HL-60/S4 treated with phorbol 12-myristate 13-acetate at 8.2 ng/mL for 4 days and 3 days (cell line): ENCODE measurements around the gene RPL19.
"Not testable (repeated sequence)": the region's sequence is repeated elsewhere in the genome, so short reads cannot be mapped to it uniquely, and the experiment has no call there.

Source experiments
- in situ Hi-C: fragments of 300-500 bp; cut with MboI; formaldehyde crosslinking; loops from 2 replicates; pipeline ENCODE4 v1.15.0; 2022; ENCODE audit warnings: low sequenced_read_pairs

Gene RPL19

DNA sequence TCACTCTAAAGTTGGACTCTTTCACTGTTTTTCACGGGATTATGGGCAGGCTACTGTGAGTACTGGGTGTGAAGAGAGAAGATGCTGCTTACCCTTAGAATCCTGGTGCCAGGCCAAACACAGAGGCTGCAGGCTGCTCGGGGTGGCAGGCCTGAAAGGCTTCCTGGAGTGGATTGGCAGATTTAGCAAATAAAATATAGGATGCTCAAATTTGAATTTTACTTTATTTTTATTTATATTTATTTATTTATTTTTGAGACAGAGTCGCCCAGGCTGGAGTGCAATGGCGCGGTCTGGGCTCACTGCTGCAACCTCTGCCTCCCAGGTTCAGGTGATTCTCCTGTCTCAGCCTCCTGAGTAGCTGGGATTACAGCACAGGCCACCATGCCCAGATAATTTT, 40.5 kb downstream of the RPL19 start:
- in situ Hi-C loops: no loop called here

- in situ Hi-C loops: no loop called here
Observed at GRCh38 chr17:39243155-39243554, 43.1 kb downstream of the RPL19 start.

- in situ Hi-C loops: no loop called here
Observed at GRCh38 chr17:39244016-39244599, 44.0 kb downstream of the RPL19 start.

DNA sequence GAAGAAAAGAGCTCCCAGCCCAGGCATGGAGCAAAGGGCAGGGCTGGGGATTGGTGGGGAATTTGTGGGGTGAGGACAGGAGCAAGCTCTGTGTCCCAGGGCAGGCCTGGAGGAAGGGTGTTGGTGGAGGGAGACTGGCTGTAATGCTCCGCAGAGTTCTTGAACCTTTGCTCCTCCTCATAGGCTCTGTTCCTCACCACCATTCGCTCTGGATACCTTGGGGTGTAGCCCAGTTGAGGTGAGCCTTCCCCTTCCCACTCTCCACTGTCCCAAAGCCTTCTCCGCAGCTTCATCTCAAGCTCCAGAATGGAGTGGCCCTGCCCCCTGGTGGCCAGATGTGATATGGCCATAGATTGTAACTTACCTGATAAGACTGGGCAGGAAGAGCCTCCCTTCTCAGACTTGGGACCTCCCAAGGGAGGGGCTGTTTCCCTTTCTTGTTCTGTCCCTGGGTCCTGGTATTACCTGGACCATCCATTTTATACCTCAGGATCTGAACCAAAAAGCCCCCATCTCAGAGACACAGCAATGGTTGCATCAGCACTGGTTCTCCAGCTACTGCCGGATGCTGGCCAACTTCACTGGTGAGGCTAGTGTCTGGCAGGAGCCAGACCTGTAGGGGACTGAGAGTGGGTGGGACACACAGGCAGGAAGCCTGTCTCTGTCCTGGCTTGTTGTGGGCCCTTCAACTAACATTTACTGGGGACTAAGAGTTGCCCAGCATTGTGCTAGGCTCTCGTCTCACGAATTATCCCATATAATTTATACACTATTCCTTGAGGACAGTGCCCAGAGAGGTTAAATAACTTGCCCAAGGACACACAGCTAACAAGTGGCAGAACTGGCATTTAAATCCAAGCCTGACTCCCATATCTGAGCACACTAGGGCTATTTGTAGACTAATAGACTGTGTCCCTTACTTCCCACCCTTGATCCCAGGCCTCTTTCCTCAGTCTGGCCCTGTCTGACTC, 44.8 kb downstream of the RPL19 start:
- in situ Hi-C loops: no loop called here

GRCh38 chr17:39246274-39246673, 46.2 kb downstream of the RPL19 start:
- in situ Hi-C loops: no loop called here

DNA sequence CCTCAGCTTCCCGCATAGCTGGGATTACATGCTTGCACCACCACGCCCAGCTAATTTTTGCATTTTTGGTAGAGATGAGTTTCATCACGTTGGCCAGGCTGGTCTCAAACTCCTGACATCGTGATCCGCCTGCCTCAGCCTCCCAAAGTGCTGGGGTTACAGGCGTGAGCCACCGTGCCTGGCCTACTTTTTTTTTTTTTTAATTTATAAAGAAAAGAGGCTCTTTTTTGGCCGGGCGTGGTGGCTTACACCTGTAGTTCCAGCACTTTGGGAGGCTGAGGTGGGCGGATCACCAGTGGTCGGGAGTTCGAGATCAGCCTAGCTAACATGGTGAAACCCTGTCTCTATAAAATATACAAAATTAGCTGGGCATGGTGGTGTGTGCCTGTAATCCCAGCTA, 50.0 kb downstream of the RPL19 start:
- in situ Hi-C loops: not testable (repeated sequence)

- in situ Hi-C loops: no loop called here
Observed at GRCh38 chr17:39251997-39252396, 51.9 kb downstream of the RPL19 start.

DNA sequence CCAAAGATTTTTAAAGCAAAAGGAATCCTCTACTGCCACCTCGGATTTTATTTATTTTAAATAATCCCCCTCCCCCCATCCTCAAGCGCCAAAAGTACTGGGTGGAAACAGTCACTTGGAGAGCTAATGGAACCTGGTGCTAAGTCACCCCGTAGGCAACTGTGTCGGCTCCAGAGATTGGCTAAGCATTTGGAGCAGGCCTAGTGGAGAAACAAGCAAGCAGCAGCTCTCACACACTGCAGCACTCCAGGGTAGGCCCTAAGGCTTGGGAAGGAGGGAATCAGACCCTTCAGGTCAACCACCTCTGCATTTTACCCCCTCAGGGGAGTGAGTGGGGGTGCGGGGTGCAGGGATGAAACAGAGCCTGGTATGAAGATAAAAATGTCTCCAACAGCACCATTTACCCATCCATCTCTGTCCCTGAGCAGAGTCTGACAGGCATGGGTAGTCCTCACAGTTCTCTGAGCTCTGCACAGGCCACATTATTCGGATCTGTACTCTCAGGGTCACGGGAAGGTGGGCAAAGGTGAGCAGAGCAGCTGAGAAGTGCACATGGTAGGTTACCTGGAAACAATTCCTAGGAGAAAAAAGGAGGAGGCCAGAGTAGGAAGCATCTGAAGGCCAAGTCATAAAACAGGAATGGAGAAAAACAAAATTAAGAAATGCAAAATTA, 52.8 kb downstream of the RPL19 start:
- in situ Hi-C loops: no loop called here
